IMR-90 (cell line): ENCODE results near the gene PNPLA1. TPM values are rescaled to one million over a fixed set of nuclear protein-coding genes. Genes with fewer than 3 reads are reported as not detected.

Experiments used
- ATAC-seq: fragments of 200-7000 bp; cut with Tn5 transposase; 2 replicates; pipeline ENCODE4 v1.9.1; 2020; ENCODE audit warnings: low read depth, mild to moderate bottlenecking, moderate library complexity
- BruUV-seq: library from RNA; stranded (reverse); fragments of 400-500 nt; replicated peaks from 2 replicates; lab custom pipeline; 2021; lab: Mats Ljungman, UMichigan
- CTCF ChIA-PET: fragments of 300-600 bp; formaldehyde crosslinking; extraction: SDS; loops from one replicate; lab custom pipeline; 2021; ENCODE audit warnings: antibody characterized with exemption; lab: Yijun Ruan, JAX
- POLR2A ChIA-PET: fragments of 300-600 bp; sonication (Branson Sonifier 250); formaldehyde crosslinking; loops from one replicate; lab custom pipeline; 2022; ENCODE audit warnings: antibody characterized with exemption; ENCODE audit not compliant: unreplicated experiment; lab: Charles Lee
- DNase-seq: peaks from one replicate; pipeline ENCODE4 v3.0.0; 2013
- H2AFZ ChIP-seq: replicated peaks from 2 replicates; pipeline ENCODE3; 2013; ENCODE audit warnings: low read length, mild to moderate bottlenecking; ENCODE audit not compliant: poor library complexity
- H2AK5ac ChIP-seq: 2 replicates; pipeline ENCODE4 v1.6.1; 2013; ENCODE audit warnings: low read depth, low read length, inconsistent platforms
- H2AK9ac ChIP-seq: replicated peaks from 2 replicates; pipeline ENCODE3; 2013; ENCODE audit warnings: mild to moderate bottlenecking, low read depth, low read length, moderate library complexity; ENCODE audit not compliant: poor library complexity
- H2BK120ac ChIP-seq: 2 replicates; pipeline ENCODE4 v1.6.1; 2013; ENCODE audit warnings: low read depth, low read length, inconsistent platforms
- H2BK15ac ChIP-seq: 3 replicates; pipeline ENCODE4 v1.6.1; 2013; ENCODE audit warnings: low read depth, low read length, inconsistent platforms
- H2BK20ac ChIP-seq: 2 replicates; pipeline ENCODE4 v1.6.1; 2013; ENCODE audit warnings: low read depth, mild to moderate bottlenecking, inconsistent platforms, low read length, moderate library complexity
- H2BK5ac ChIP-seq: 2 replicates; pipeline ENCODE4 v1.6.1; 2013; ENCODE audit warnings: mild to moderate bottlenecking, low read depth, low read length, inconsistent platforms; ENCODE audit not compliant: poor library complexity, severe bottlenecking
- H3K14ac ChIP-seq: replicated peaks from 2 replicates; pipeline ENCODE4 v1.6.1; 2013; ENCODE audit warnings: low read depth, low read length, inconsistent platforms
- H3K18ac ChIP-seq: 2 replicates; pipeline ENCODE4 v1.6.1; 2013; ENCODE audit warnings: low read depth, low read length, control low read depth
- H3K23ac ChIP-seq: 2 replicates; pipeline ENCODE4 v1.6.1; 2013; ENCODE audit warnings: low read depth, low read length, inconsistent platforms
- H3K27ac ChIP-seq: 2 replicates; pipeline ENCODE4 v1.5.1; 2013; ENCODE audit warnings: mild to moderate bottlenecking, control low read depth, low read length; ENCODE audit not compliant: insufficient read depth
- H3K27me3 ChIP-seq: 2 replicates; pipeline ENCODE4 v1.6.1; 2013; ENCODE audit warnings: low read length; ENCODE audit not compliant: control insufficient read depth, insufficient read depth
- H3K36me3 ChIP-seq: 2 replicates; pipeline ENCODE4 v1.6.1; 2013; ENCODE audit warnings: low read length, mixed read lengths; ENCODE audit not compliant: control insufficient read depth, insufficient read depth
- H3K4ac ChIP-seq: 2 replicates; pipeline ENCODE4 v1.6.1; 2013; ENCODE audit warnings: low read depth, low read length, inconsistent platforms
- H3K4me1 ChIP-seq: 2 replicates; pipeline ENCODE4 v1.6.1; 2013; ENCODE audit warnings: low read length, mixed read lengths; ENCODE audit not compliant: control insufficient read depth, insufficient read depth
- H3K4me2 ChIP-seq: 2 replicates; pipeline ENCODE4 v1.6.1; 2013; ENCODE audit warnings: low read depth, mild to moderate bottlenecking, control low read depth, low read length, moderate library complexity
- H3K4me3 ChIP-seq: 2 replicates; pipeline ENCODE4 v1.5.1; 2013; ENCODE audit warnings: low read depth, mild to moderate bottlenecking, control low read depth, low read length, moderate library complexity; ENCODE audit not compliant: insufficient read depth
- H3K56ac ChIP-seq: 2 replicates; pipeline ENCODE4 v1.6.1; 2013; ENCODE audit warnings: low read length, inconsistent platforms; ENCODE audit not compliant: insufficient read depth; ENCODE audit errors: extremely low read depth
- H3K79me1 ChIP-seq, 2 experiments: 2 replicates each; pipeline ENCODE4 v1.6.1; 2013; ENCODE audit warnings: low read length in 2 of 2, inconsistent platforms in 1 of 2, low read depth in 1 of 2
- H3K9ac ChIP-seq: 2 replicates; pipeline ENCODE4 v1.6.1; 2013; ENCODE audit warnings: low read depth, low read length, control low read depth
- H3K9me1 ChIP-seq: 2 replicates; pipeline ENCODE4 v1.6.1; 2013; ENCODE audit warnings: low read length, inconsistent platforms; ENCODE audit not compliant: insufficient read depth
- H3K9me3 ChIP-seq: 2 replicates; pipeline ENCODE4 v1.6.1; 2013; ENCODE audit warnings: low read length; ENCODE audit not compliant: control insufficient read depth, insufficient read depth
- H4K20me1 ChIP-seq: 2 replicates; pipeline ENCODE4 v1.6.1; 2013; ENCODE audit warnings: low read length, inconsistent platforms; ENCODE audit not compliant: insufficient read depth
- H4K5ac ChIP-seq: 2 replicates; pipeline ENCODE4 v1.6.1; 2013; ENCODE audit warnings: mild to moderate bottlenecking, low read depth, low read length, control low read depth
- H4K8ac ChIP-seq, 2 experiments: 2 replicates each; pipeline ENCODE4 v1.6.1; 2013; ENCODE audit warnings: low read depth in 2 of 2, low read length in 2 of 2, control low read depth in 1 of 2, inconsistent platforms in 1 of 2
- H4K91ac ChIP-seq: 2 replicates; pipeline ENCODE4 v1.6.1; 2013; ENCODE audit warnings: low read depth, low read length, inconsistent platforms; ENCODE audit not compliant: insufficient read depth
- BHLHE40 ChIP-seq: fragments of 150-350 bp; IDR thresholded peaks from 2 replicates; pipeline ENCODE4 v1.6.1; 2016; ENCODE audit warnings: mild to moderate bottlenecking, low read depth, low read length
- MAZ ChIP-seq: IDR thresholded peaks from 2 replicates; pipeline ENCODE4 v1.6.1; 2012; ENCODE audit warnings: low read depth, mild to moderate bottlenecking, low read length, improper control_type of control experiment, moderate library complexity, borderline replicate concordance
- RCOR1 ChIP-seq: IDR thresholded peaks from 2 replicates; pipeline ENCODE4 v1.6.1; 2012; ENCODE audit warnings: mild to moderate bottlenecking, low read length, improper control_type of control experiment; ENCODE audit not compliant: insufficient replicate concordance
- WGBS, 2 experiments: methylation state at CpG; one replicate each; pipeline versions ENCODE4 v1.1.5 to v1.1.7; 2013; ENCODE audit warnings: missing lambda C conversion rate in 2 of 2; ENCODE audit not compliant: insufficient read length in 1 of 2; ENCODE audit errors: extremely low coverage in 2 of 2; 5-methylcytosine and 5-hydroxymethylcytosine counted together
- dilution Hi-C: fragments of 300-500 bp; cut with HindIII; formaldehyde crosslinking; loops from one replicate; pipeline ENCODE4 v1.14.3; 2018; ENCODE audit warnings: low sequenced_read_pairs; ENCODE audit not compliant: unreplicated experiment
- in situ Hi-C: fragments of 300-500 bp; cut with MboI; formaldehyde crosslinking; loops from 3 replicates; pipeline ENCODE4 v1.14.3; 2019; ENCODE audit warnings: low sequenced_read_pairs, inconsistent platforms, mixed read lengths
- intact Hi-C: fragments of 100-400 bp; cut with micrococcal nuclease; formaldehyde crosslinking; loops from 2 replicates; pipeline ENCODE4 v1.10.0; 2022
- polyA plus RNA-seq, 3 experiments: library from polyadenylated mRNA; depleted of rRNA; stranded (reverse); fragments of >200 nt; gene quantifications; 2 replicates each; pipeline ENCODE4 v1.2.3, GENCODE V29; 2012; ENCODE audit warnings: low replicate concordance in 1 of 3
- total RNA-seq: library from RNA; depleted of rRNA; stranded (reverse); fragments of >200 nt; gene quantifications from 2 replicates; pipeline ENCODE4 v1.2.3, GENCODE V29; 2012

PNPLA1 gene
- total and polyA plus RNA-seq, 2 of the 4 experiments (the other 2 are of a cell fraction), result not detected

- Histone ChIP-seq H3K18ac (no peak overlapping the region), H2AK5ac (no peak overlapping the region), H4K20me1 (no peaks in the 10 kb centered on the region), H2BK5ac (no peak overlapping the region), H3K9me1 (peaks cover 3% of the 10 kb centered on the region; the same call in 1 of the 2 replicates), H4K5ac (no peak overlapping the region), H4K8ac (no peak overlapping the region), H3K23ac (no peak overlapping the region), H2AK9ac (no peak overlapping the region), H3K9me3 (no peaks in the 10 kb centered on the region), H3K36me3 (no peaks in the 10 kb centered on the region), H3K14ac (no peak overlapping the region), H3K4ac (no peak overlapping the region), H3K79me1 (no peaks in the 10 kb centered on the region), H3K27me3 (peaks cover 46% of the 10 kb centered on the region), H2AFZ (no peak overlapping the region), H2BK15ac (no peak overlapping the region), H2BK120ac (no peak overlapping the region), H3K27ac (no peak overlapping the region), H3K9ac (no peak overlapping the region), H4K91ac (no peak overlapping the region), H3K4me2 (no peak overlapping the region), H2BK20ac (no peak overlapping the region), H3K56ac (no peak overlapping the region), H3K4me1 (peaks cover 4% of the 10 kb centered on the region), H3K4me3 (no peak overlapping the region)
- ChIA-PET CTCF (no interaction called here), POLR2A (no interaction called here)
- in situ Hi-C loops (no loop called here), intact Hi-C loops (no loop called here), dilution Hi-C loops (no loop called here)
- DNase-seq (no peak), ATAC-seq (no peak)
- WGBS, 2 experiments, result no CpG with 5 or more reads among the region's 6 CpGs
- no TSS peak for BruUV-seq
- no peak for TF ChIP-seq BHLHE40
- no peak for TF ChIP-seq RCOR1
- no peak for TF ChIP-seq MAZ
Measured at GRCh38 chr6:36297051-36297450, 27.2 kb downstream of the PNPLA1 start.
